GM21528 (cell line): ENCODE results near the gene BICD2.
"Not testable (repeated sequence)": the region's sequence is repeated elsewhere in the genome, so short reads cannot be mapped to it uniquely, and the experiment has no call there.

ENCODE experiments used
- ATAC-seq: cut with Tn5 transposase; IDR thresholded peaks from one replicate; pipeline ENCODE4 v1.9.1; 2021; ENCODE audit warnings: mild to moderate bottlenecking, moderate library complexity; ENCODE audit not compliant: unreplicated experiment, low FRiP score

The BICD2 gene

GRCh38 chr9:92771309-92771708 lies 6.7 kb upstream of the BICD2 start:
- no peak for ATAC-seq

GRCh38 chr9:92770360-92770995 lies 5.8 kb upstream of the BICD2 start:
- no peak for ATAC-seq

- ATAC-seq, result no peak
Measured at GRCh38 chr9:92769990-92770359, 5.3 kb upstream of the BICD2 start.

- no peak for ATAC-seq
Measured at GRCh38 chr9:92769286-92769685, 4.7 kb upstream of the BICD2 start.

- ATAC-seq, result not testable (repeated sequence)
Measured at GRCh38 chr9:92768816-92769215, 4.2 kb upstream of the BICD2 start.

- no peak for ATAC-seq
Measured at GRCh38 chr9:92767066-92768054, 2.7 kb upstream of the BICD2 start.

- ATAC-seq, result peak; percentile 70
Measured at GRCh38 chr9:92764988-92765936, 629 bp upstream of the BICD2 start.

- peak; percentile 8 for ATAC-seq
Measured at GRCh38 chr9:92763721-92764380, 782 bp downstream of the BICD2 start.

- ATAC-seq, result no peak
Measured at GRCh38 chr9:92762781-92763708, 1.6 kb downstream of the BICD2 start.

- ATAC-seq, result no peak
Measured at GRCh38 chr9:92762196-92762595, 2.4 kb downstream of the BICD2 start.

GRCh38 chr9:92761686-92762085 lies 2.9 kb downstream of the BICD2 start:
- no peak for ATAC-seq

- no peak for ATAC-seq
Measured at GRCh38 chr9:92760494-92760893, 4.1 kb downstream of the BICD2 start.

- ATAC-seq, result no peak
Measured at GRCh38 chr9:92760070-92760469, 4.6 kb downstream of the BICD2 start.

GRCh38 chr9:92759446-92759845 lies 5.2 kb downstream of the BICD2 start:
- ATAC-seq, result no peak

- ATAC-seq, result no peak
Measured at GRCh38 chr9:92756792-92757191, 7.8 kb downstream of the BICD2 start.

- ATAC-seq, result no peak
Measured at GRCh38 chr9:92754091-92754745, 10.4 kb downstream of the BICD2 start.

GRCh38 chr9:92752812-92753404 lies 11.7 kb downstream of the BICD2 start:
- no peak for ATAC-seq

- ATAC-seq, result no peak
Measured at GRCh38 chr9:92749934-92750315, 14.7 kb downstream of the BICD2 start.
